NCI-H2227 (cell line): Measurements from ENCODE around the gene TMEM88.

Experiments used
- DNase-seq: peaks from one replicate; lab custom pipeline; 2025; ENCODE audit not compliant: unreplicated experiment; lab: John Stamatoyannopoulos, UW

Gene TMEM88

GRCh38 chr17:7843536-7844291, 11.2 kb upstream of the TMEM88 start:
- peak; percentile 78 for DNase-seq

GRCh38 chr17:7844292-7845154, 10.3 kb upstream of the TMEM88 start:
- peak; percentile 90 for DNase-seq

- no peak for DNase-seq
These were observed 9.4 kb upstream of the TMEM88 start for GRCh38 chr17:7845359-7846062.

- DNase-seq = no peak
These were observed 8.7 kb upstream of the TMEM88 start for GRCh38 chr17:7846063-7846735.

GRCh38 chr17:7846765-7847661, 7.9 kb upstream of the TMEM88 start:
- DNase-seq = no peak

GRCh38 chr17:7848131-7848579, 6.7 kb upstream of the TMEM88 start:
- DNase-seq = no peak

GRCh38 chr17:7848739-7849129, 6.1 kb upstream of the TMEM88 start:
- DNase-seq = no peak

GRCh38 chr17:7849130-7849750, 5.6 kb upstream of the TMEM88 start:
- DNase-seq = no peak

- DNase-seq = no peak
These were observed 4.9 kb upstream of the TMEM88 start for GRCh38 chr17:7849751-7850504.

GRCh38 chr17:7850701-7851437, 4.0 kb upstream of the TMEM88 start:
- no peak for DNase-seq

- peak; percentile 85 for DNase-seq
These were observed 3.2 kb upstream of the TMEM88 start for GRCh38 chr17:7851438-7852261.

- DNase-seq = no peak
These were observed 2.6 kb upstream of the TMEM88 start for GRCh38 chr17:7852262-7852670.

- DNase-seq = no peak
These were observed 1.8 kb upstream of the TMEM88 start for GRCh38 chr17:7852919-7853690.

- DNase-seq = no peak
These were observed 1.2 kb upstream of the TMEM88 start for GRCh38 chr17:7853691-7854038.

- DNase-seq = no peak
These were observed 638 bp upstream of the TMEM88 start for GRCh38 chr17:7854078-7854777.

- no peak for DNase-seq
These were observed 769 bp downstream of the TMEM88 start for GRCh38 chr17:7855660-7856010.
